Skeletal muscle tissue (tissue), 4 donors: ENCODE results near the gene FAM3C. TPM values are rescaled to one million over a fixed set of nuclear protein-coding genes. Genes with fewer than 3 reads are reported as not detected.
"Not testable (repeated sequence)": the region's sequence is repeated elsewhere in the genome, so short reads cannot be mapped to it uniquely, and the experiment has no call there.

ENCODE experiments used
- H3K27ac ChIP-seq: one replicate; pipeline ENCODE4 v1.7.0; 2013; ENCODE audit warnings: mild to moderate bottlenecking, low read depth, low read length, inconsistent platforms
- H3K27me3 ChIP-seq, 3 donors: one replicate each; pipeline ENCODE4 v1.7.0; 2013; ENCODE audit warnings: low read length in 3 of 3; ENCODE audit not compliant: control insufficient read depth in 3 of 3, insufficient read depth in 3 of 3
- H3K36me3 ChIP-seq, 3 donors: one replicate each; pipeline ENCODE4 v1.7.0; 2013; ENCODE audit warnings: low read length in 3 of 3; ENCODE audit not compliant: control insufficient read depth in 3 of 3, insufficient read depth in 3 of 3
- H3K4me1 ChIP-seq, 3 donors: one replicate each; pipeline ENCODE4 v1.7.0; 2013; ENCODE audit warnings: low read length in 3 of 3, mild to moderate bottlenecking in 3 of 3; ENCODE audit not compliant: control insufficient read depth in 3 of 3, insufficient read depth in 3 of 3
- H3K4me3 ChIP-seq, 3 donors: one replicate each; pipeline ENCODE4 v1.7.0; 2013; ENCODE audit warnings: low read length in 3 of 3
- H3K9ac ChIP-seq, 3 donors: one replicate each; pipeline ENCODE4 v1.7.0; 2013; ENCODE audit warnings: low read length in 3 of 3, mild to moderate bottlenecking in 3 of 3, moderate library complexity in 2 of 3, low read depth in 1 of 3
- H3K9me3 ChIP-seq, 3 donors: one replicate each; pipeline ENCODE4 v1.7.0; 2013; ENCODE audit warnings: low read length in 3 of 3; ENCODE audit not compliant: control insufficient read depth in 3 of 3
- total RNA-seq: library from RNA; depleted of rRNA; stranded (reverse); fragments of >200 nt; gene quantifications from one replicate; pipeline ENCODE4 v1.2.3, GENCODE V29; 2014
- donor health status: Osteomylitis.

Gene FAM3C
- total RNA-seq, 1 donor from 2014 or later, result 51.1 TPM

GRCh38 chr7:121328508-121329190 lies 67.5 kb downstream of the FAM3C start, which contains the start of gene WNT16:
Gene WNT16, plus strand, starts transcription at chr7:121329000. Its CDS starts 293 bp downstream, at chr7:121329293.
- H3K4me3 ChIP-seq, result peak within 1 kb of the TSS; percentile 65 to 75 (median 71)
- no peaks in the 10 kb centered on the region for H3K9me3 ChIP-seq
- H3K36me3 ChIP-seq, result no peaks in the 10 kb centered on the region
- H3K27ac ChIP-seq, result no peak within 1 kb of the TSS
- no peak within 1 kb of the TSS for H3K9ac ChIP-seq
- H3K4me1 ChIP-seq, result peaks cover 13 to 14% (median 14%) of the 10 kb centered on the region in 3 donors
- H3K27me3 ChIP-seq, result peaks cover 38 to 53% (median 51%) of the 10 kb centered on the region in 3 donors

- no peak overlapping the region for H3K27ac ChIP-seq
- peaks cover 38 to 55% (median 51%) of the 10 kb centered on the region in 3 donors for H3K27me3 ChIP-seq
- H3K4me1 ChIP-seq, result peaks cover 13 to 14% (median 14%) of the 10 kb centered on the region in 3 donors
- H3K9me3 ChIP-seq, result no peaks in the 10 kb centered on the region
- H3K9ac ChIP-seq, result no peak overlapping the region
- no peaks in the 10 kb centered on the region for H3K36me3 ChIP-seq
- no peak overlapping the region for H3K4me3 ChIP-seq
Observed at GRCh38 chr7:121327671-121328070, 68.4 kb downstream of the FAM3C start.

DNA sequence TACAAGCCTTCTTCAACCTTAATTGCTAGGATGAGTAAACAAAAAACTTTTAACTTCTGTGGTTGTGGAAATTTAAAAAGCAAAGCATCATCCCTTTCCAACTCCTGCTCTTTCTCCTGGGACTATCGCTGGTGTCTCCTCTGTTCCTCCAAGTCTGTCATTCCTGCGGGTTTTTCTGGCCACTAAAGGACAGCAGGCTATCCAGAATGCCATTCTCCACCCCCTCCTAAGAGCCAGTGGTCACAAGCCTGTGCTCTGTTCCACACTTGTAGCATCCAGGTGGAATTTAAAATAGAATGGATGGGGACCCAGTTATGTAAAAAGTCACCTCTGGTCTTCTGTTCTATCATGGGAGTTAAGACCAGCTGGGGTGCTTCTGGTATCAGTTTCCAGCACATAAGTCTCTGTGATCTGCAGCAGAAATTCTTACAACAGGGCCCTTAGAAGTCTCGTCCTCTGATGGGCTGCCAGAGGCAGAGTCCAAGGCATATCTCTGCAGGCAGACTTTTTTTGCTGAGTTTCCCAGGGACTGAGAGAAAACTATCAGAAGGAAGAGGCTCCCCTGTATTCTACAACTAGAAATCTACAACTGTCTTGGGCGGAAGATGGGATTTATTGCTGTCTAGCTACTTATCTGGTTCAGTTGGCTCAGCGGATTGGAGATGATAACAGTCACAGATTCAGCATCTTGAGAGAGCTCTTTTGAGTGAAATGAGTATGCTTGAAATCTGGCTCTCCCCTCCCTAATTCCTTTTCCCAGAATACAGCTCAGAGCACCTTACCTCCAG lies 72.4 kb downstream of the FAM3C start:
- Histone ChIP-seq H3K36me3 (no peaks in the 10 kb centered on the region), H3K9me3 (no peaks in the 10 kb centered on the region), H3K4me1 (no peaks in the 10 kb centered on the region), H3K27me3 (peaks cover 8 to 19% (median 15%) of the 10 kb centered on the region in 3 donors), H3K4me3 (no peak overlapping the region), H3K27ac (no peak overlapping the region), H3K9ac (no peak overlapping the region)

DNA sequence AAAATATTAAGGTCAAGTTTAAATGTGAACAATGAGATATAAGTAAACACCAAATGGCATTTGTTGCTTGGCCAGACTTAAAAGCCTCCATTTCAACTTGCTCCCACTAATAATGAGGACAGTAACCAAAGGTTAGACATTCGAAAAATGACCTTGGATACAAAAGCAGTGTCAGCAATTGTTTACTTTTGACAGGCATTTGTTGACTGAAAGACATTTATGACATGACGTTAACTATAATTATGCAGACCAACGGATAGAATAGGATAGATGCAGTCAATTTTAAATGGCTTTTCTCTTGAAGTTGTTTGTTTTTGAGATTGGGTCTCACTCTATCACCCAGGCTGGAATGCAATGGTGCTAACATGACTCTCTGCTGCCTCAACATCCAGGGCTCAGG lies 73.6 kb downstream of the FAM3C start:
- Histone ChIP-seq H3K27me3 (peaks cover 0 to 9% (median 4%) of the 10 kb centered on the region in 3 donors), H3K9ac (no peak overlapping the region), H3K4me1 (no peaks in the 10 kb centered on the region), H3K4me3 (no peak overlapping the region), H3K36me3 (no peaks in the 10 kb centered on the region), H3K27ac (no peak overlapping the region), H3K9me3 (no peaks in the 10 kb centered on the region)

DNA sequence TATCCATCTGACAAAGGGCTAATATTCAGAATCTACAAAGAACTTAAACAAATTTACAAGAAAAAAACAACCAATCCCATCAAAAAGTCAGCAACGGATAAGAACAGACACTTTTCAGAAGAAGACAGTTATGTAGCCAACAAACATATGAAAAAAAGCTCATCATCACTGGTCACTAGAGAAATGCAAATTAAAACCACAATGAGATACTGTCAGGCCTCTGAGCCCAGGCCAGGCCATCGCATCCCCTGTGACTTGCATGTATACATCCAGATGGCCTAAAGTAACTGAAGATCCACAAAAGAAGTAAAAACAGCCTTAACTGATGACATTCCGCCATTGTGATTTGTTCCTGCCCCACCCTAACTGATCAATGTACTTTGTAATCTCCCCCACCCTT lies 80.9 kb downstream of the FAM3C start:
- not testable (repeated sequence) for H3K4me1 ChIP-seq, H3K36me3 ChIP-seq, H3K9ac ChIP-seq, H3K4me3 ChIP-seq, H3K27me3 ChIP-seq, H3K9me3 ChIP-seq, H3K27ac ChIP-seq

DNA sequence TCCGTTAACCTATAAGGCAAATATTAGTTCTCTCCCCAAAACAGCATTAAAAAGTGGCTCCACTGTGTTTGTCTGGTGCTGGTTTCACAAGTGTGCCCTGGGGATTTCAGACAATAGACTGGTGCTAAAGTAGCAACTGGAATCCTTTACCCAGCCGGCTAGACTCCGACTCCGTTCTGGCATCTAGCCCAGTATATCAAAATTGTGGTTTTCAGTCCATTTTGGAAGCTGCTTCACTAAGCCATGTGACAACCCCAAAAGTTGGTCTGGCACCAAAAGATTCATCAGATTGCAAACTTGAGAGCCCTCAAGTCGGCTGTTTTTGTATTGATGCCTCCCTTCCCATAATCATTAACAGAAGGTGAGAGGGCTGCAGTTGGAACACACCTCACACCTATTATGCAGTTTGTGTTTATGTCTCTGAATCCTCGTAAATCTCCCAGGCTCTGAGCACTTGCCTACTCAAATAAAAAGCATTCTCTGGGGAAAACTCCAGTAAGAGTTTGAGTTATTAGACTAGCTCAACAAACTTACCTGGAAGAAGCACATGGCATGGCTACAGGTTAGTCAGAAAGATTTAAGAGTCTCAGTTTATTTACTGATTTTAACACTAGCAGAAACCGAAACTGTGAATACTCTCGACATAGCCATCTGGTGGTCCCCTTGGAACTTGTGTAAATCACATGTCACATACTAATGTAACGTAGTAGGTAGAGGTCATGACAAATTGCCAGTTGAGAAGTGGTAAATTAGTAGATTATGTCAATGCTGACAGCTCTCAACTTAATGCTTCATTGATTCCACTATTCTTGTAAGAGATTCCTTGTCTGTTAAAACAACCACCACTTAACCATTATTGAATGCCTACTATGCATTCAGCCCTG lies 82.1 kb downstream of the FAM3C start:
- H3K27me3 ChIP-seq, result no peaks in the 10 kb centered on the region
- no peaks in the 10 kb centered on the region for H3K9me3 ChIP-seq
- H3K36me3 ChIP-seq, result no peaks in the 10 kb centered on the region
- no peak overlapping the region for H3K4me3 ChIP-seq
- no peak overlapping the region for H3K9ac ChIP-seq
- H3K4me1 ChIP-seq, result peaks cover 0 to 3% (median 0%) of the 10 kb centered on the region in 3 donors
- H3K27ac ChIP-seq, result no peak overlapping the region

GRCh38 chr7:121313220-121313792 lies 82.8 kb downstream of the FAM3C start:
- no peak overlapping the region for H3K4me3 ChIP-seq
- peaks cover 0 to 3% (median 0%) of the 10 kb centered on the region in 3 donors for H3K4me1 ChIP-seq
- H3K9me3 ChIP-seq, result peaks cover 0 to 2% (median 0%) of the 10 kb centered on the region in 3 donors
- H3K27me3 ChIP-seq, result no peaks in the 10 kb centered on the region
- H3K36me3 ChIP-seq, result no peaks in the 10 kb centered on the region
- no peak overlapping the region for H3K27ac ChIP-seq
- no peak overlapping the region for H3K9ac ChIP-seq

GRCh38 chr7:121307021-121307574 lies 89.0 kb downstream of the FAM3C start:
- no peaks in the 10 kb centered on the region for H3K36me3 ChIP-seq
- H3K4me3 ChIP-seq, result no peak overlapping the region
- H3K9me3 ChIP-seq, result peaks cover 0 to 2% (median 0%) of the 10 kb centered on the region in 3 donors

GRCh38 chr7:121306565-121306964 lies 89.5 kb downstream of the FAM3C start:
- no peak overlapping the region for H3K4me3 ChIP-seq
- H3K9ac ChIP-seq, result no peak overlapping the region
- no peaks in the 10 kb centered on the region for H3K27me3 ChIP-seq
- no peaks in the 10 kb centered on the region for H3K36me3 ChIP-seq
- H3K27ac ChIP-seq, result no peak overlapping the region
- no peaks in the 10 kb centered on the region for H3K4me1 ChIP-seq
- peaks cover 0 to 2% (median 0%) of the 10 kb centered on the region in 3 donors for H3K9me3 ChIP-seq

More at GRCh38 chr7:121307021-121307574, 89.0 kb downstream of the FAM3C start:
- Histone ChIP-seq H3K27me3 (no peaks in the 10 kb centered on the region), H3K9ac (no peak overlapping the region), H3K27ac (no peak overlapping the region), H3K4me1 (no peaks in the 10 kb centered on the region)
